Bronchial epithelial cell (primary cell): ENCODE data around the gene DDRGK1. TPM values are rescaled to one million over a fixed set of nuclear protein-coding genes. Genes with fewer than 3 reads are reported as not detected.

ENCODE experiments used
- DNase-seq: peaks from one replicate; pipeline ENCODE4 v3.0.0-alpha.2; 2010; ENCODE audit warnings: low read depth
- FAIRE-seq: peaks from 2 replicates; lab custom pipeline; 2011; peaks lifted over from hg19 to GRCh38; lab: Jason Lieb, UNC
- H3K27me3 ChIP-seq: 2 replicates; pipeline ENCODE4 v1.5.1; 2011; ENCODE audit warnings: low read length; ENCODE audit not compliant: control insufficient read depth, insufficient read depth
- H3K36me3 ChIP-seq: 2 replicates; pipeline ENCODE4 v1.5.1; 2011; ENCODE audit warnings: low read length; ENCODE audit not compliant: control insufficient read depth, insufficient read depth
- H3K4me3 ChIP-seq: 2 replicates; pipeline ENCODE4 v1.5.1; 2011; ENCODE audit warnings: mild to moderate bottlenecking, low read depth, low read length, control low read depth
- CTCF ChIP-seq: IDR thresholded peaks from 2 replicates; pipeline ENCODE4 v1.5.1; 2011; ENCODE audit warnings: mild to moderate bottlenecking, moderate library complexity, low read length, control low read depth, inconsistent platforms; ENCODE audit not compliant: insufficient read depth, severe bottlenecking
- total RNA-seq: library from RNA; depleted of rRNA; stranded (reverse); fragments of >200 nt; gene quantifications from 2 replicates; pipeline ENCODE4 v1.2.1, GENCODE V29; 2014

DDRGK1 gene
- total RNA-seq, 1 donor from 2014 or later, result 72.7 TPM

DNA sequence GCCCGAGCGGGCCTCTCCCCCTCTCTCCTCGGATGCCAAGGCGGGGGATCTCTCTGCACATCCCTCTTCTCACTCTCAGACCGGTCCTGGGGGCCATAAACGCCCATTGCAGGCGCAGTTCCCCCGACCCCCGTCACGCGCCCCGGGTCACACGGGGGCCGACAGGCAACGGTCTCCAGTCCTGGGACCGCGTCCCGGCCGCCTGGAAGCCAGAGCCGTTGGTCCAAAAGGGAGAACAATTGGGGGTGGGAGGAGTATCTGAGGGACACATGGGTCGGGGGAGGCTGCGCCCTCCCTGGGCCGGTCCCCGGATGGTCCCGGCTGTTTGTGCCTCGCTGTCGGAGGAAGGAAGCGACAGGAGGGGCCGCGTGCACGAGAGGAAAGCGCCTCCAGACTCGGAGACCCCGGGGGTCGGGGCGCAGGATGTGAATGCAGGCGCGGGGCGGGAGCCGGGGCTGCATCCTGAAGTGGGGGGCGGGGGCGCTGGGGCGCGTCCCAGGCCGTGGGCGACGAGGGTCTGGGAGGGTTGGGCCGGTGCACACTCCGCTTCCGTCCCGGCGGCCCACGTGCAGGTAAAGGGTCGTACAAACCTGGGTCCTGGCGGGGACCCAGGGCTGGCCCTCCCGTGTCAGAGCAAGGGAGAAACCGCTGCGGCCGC lies 33.6 kb upstream of the DDRGK1 start:
- no peak for TF ChIP-seq CTCF

DNA sequence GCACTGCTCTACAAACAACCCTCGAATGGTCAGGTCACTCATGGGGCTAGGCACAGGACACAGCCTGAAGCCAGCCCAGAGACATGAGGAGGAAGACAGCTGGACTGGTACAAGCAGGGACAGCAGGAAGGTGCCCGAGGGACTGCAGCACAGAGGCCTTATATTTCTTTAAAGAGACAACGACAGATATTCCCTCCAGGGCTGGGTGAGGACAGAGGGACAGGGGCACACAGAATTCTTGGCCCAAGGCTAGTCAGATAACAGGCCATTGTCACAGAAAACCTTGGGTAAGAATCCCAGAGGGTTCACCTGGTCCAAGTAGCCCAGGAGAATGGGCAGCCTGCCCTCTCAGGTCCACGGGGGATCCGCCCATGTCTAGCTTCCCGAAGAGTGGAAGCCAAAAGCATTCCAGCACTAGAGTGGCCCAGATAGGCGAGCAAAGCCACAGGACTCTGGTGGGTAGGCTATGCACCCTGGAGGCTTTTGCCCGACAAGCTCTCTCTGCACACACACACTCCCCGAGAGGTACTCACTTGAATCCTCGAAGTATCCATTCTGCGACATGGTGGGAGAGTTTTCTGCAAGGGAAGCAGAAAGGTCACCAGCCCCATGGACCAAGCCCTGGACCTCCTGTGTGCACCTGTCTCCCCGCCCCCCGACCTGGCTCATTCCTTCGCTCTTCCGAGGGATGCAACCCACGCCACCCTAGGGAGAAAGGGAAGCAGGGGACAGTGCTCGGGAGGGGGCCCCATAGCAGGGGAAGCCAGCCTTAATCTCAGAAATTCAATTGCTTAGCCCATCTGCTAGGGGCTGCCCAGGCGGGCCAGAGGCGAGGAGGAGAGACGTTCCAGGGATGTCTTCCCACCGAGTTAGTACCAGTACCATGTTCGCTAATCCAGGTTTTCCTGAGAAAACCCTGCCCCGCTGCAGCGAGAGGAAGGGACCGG lies 32.8 kb upstream of the DDRGK1 start:
- DNase-seq, result no peak
- no peaks in the 10 kb centered on the region for H3K27me3 ChIP-seq
- H3K4me3 ChIP-seq, result no peak overlapping the region
- no peak for FAIRE-seq
- TF ChIP-seq CTCF, result no peak
- H3K36me3 ChIP-seq, result peaks cover 5% of the 10 kb centered on the region

More for the DNA sequence above, 33.6 kb upstream of the DDRGK1 start:
- H3K36me3 ChIP-seq, result peaks cover 3% of the 10 kb centered on the region
- peak overlapping the region; percentile 82 for H3K4me3 ChIP-seq
- no peaks in the 10 kb centered on the region for H3K27me3 ChIP-seq
- no peak for DNase-seq
- FAIRE-seq, result no peak

DNA sequence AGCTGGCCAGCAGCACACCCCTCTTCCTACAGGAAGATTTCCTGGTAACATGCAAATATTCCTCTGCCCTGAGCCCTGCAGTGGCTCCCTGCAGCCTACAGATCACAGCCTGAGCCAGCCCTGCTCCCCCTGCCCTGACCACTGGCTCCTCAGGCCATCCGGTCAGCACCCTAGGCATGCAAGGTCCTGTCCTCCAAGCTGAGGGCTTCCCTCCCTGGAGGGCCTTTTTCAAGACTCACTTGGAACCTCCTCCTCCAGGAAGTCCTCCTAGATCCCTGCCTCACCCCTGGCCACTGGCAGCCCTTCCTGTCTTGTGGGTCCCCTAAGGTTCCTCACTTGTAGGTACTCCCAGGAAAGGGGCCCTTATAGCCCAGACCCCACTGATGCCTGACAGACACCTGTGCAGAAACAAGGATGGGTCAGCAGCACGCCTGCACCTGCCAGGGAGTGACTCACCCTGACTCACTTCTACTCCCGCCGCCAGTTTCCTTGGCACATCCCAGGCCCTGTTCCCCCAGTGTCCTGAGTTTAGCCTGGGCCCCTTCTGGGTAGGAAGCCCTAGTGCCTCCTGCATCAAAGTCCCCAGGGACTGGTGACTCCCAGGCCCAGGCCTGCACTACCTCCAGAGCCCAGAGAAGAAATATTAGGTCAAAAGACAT lies 31.3 kb upstream of the DDRGK1 start:
- Histone ChIP-seq H3K27me3 (no peaks in the 10 kb centered on the region), H3K4me3 (no peak overlapping the region), H3K36me3 (peaks cover 8% of the 10 kb centered on the region)
- peak; percentile 79 for DNase-seq
- FAIRE-seq, result peak; percentile 94
- TF ChIP-seq CTCF, result no peak

DNA sequence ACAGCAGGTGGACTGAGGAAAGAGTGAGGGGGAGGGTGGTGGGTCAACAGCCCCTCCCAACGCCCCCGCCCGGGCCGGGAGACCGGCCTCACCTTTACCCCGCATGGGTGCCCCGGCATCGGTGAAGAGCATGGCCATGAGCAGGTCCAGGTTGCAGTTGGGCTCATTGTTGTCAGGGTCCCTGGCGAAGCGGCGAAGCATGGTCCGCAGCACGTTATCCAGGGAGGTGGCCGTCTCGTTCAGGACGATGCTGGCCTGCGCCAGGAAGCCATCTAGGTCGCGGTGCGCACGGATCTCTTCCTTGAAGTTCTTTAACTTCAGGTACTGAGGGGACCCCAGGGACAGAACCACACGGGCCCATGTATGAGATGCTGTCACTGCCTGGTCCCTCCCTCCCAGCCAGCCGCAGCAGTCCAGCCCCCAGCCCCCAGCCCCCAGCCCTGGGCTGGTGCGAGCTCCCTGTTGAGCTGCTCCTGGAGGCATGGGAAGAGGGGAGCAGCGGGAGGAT lies 29.6 kb upstream of the DDRGK1 start:
- H3K27me3 ChIP-seq, result no peaks in the 10 kb centered on the region
- FAIRE-seq (no peak), DNase-seq (no peak)
- no peak for TF ChIP-seq CTCF
- no peak overlapping the region for H3K4me3 ChIP-seq
- H3K36me3 ChIP-seq, result peaks cover 12% of the 10 kb centered on the region

DNA sequence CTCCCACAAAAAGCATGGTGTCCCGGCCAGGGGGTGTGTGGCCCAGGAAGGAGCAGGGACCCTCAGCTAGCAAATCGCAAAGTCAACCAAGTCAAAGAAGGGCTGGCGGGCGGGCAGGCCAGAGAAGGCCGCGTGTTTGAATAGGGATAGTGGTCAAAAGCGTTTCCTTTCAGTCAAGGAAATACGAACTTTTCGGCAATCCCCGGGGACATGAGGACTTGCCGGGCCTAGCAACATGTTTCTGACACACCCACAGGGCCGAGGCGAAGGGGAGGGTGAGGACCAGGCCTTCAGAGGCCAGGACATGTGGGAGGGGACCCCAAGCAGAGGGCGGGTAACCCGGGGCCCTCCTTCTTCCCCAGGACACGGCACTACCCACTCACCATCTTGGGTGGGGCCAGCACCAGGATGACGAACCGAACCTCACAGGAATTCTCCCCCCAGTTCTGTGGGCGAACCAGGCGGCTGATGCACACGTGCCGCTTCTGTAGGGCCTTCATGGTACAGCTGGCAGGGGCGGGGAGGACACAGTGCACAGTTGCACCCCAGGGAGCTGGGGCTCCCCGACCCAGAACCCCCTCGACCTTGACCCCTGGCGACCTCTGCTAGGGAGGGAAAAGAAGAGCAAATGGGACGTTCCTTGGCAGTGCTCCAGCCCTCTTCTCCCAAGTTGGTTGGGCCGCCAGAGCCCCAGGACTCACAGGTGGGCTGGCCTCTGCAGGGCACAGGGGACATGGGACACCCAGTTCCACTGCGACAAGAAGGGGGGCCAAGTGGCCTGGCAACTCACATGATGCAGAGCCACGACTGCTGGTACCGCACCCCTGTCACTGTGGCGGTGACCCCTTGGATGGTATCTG lies 28.9 kb upstream of the DDRGK1 start:
- DNase-seq (no peak), FAIRE-seq (no peak)
- no peak for TF ChIP-seq CTCF
- H3K27me3 ChIP-seq, result no peaks in the 10 kb centered on the region
- H3K36me3 ChIP-seq, result peaks cover 18% of the 10 kb centered on the region
- no peak overlapping the region for H3K4me3 ChIP-seq
